Activated CD4-positive, alpha-beta T cell treated with anti-CD3 and anti-CD28 coated beads, Interleukin-2, Interleukin-6, amounts not matched to agents 100 ng/mL and 50 ng/mL, durations not matched to agents 16 hours and 8 hours (primary cell): ENCODE data around the gene NEU1.
"Not testable (repeated sequence)": the region's sequence is repeated elsewhere in the genome, so short reads cannot be mapped to it uniquely, and the experiment has no call there.

ENCODE experiments used
- DNase-seq: peaks from one replicate; pipeline ENCODE4 v3.0.0-alpha.2; 2020

The NEU1 gene

GRCh38 chr6:31815025-31815838 lies 47.4 kb downstream of the NEU1 start, which contains the start of the genes HSPA1A and HSPA1L:
Gene HSPA1A, plus strand, starts transcription at chr6:31815543. Its CDS starts 214 bp downstream, at chr6:31815757.
Gene HSPA1L, minus strand, starts transcription at chr6:31815283. Its CDS starts 3,311 bp downstream, at chr6:31811972.
- peak; percentile 94 for DNase-seq

GRCh38 chr6:31814677-31815024 lies 48.0 kb downstream of the NEU1 start:
- peak; percentile 91 for DNase-seq

- no peak for DNase-seq
Measured at GRCh38 chr6:31813465-31813849, 49.2 kb downstream of the NEU1 start.

- no peak for DNase-seq
Measured at GRCh38 chr6:31811645-31812044, 51.0 kb downstream of the NEU1 start.

GRCh38 chr6:31808599-31808998 lies 54.0 kb downstream of the NEU1 start:
- DNase-seq, result not testable (repeated sequence)
